Measurements from ENCODE around the gene PTPRT.
A peak's percentile ranks its signal among the peaks of the same experiment; 100 is the strongest.

PTPRT gene

DNA sequence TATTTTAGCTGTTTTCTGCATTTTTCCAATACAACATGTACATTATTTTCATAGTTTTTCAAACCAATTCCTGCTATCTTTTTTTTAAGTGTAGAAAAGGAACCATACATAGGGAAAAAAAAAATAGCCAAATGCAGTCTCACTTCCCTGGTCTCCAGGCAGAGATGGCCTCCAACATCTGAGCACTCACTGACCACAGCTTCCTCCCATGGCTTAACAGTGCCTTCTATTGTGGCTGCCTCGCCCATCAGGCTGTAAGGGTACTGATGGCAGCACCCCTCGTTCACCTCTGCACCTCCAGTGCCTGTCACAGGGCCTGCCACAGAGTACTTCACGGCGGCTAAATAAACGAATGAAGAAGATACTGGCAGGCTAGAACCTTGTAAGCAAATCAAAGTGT is 591.1 kb downstream of the PTPRT start:
- DNase-seq = no peak

DNA sequence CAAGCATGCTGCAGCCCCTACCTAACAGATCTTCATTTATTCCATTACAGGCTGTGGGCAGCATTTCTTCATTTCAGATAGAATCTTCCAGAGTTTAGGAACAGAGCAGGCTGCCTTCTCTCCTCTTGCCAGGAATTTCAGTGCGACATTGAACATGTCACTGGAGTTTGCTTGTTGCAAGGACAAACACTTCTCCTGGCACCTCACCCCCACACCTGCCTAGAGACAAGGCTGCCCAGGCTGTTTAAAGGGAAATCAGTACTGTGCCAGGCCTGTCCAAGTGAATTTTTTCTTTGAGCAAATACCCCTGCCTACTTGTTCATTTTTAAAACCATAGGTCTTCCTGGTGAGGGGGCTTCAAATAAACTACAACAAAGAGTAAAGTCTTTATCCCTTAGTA is 594.1 kb downstream of the PTPRT start:
- DNase-seq = no peak

DNA sequence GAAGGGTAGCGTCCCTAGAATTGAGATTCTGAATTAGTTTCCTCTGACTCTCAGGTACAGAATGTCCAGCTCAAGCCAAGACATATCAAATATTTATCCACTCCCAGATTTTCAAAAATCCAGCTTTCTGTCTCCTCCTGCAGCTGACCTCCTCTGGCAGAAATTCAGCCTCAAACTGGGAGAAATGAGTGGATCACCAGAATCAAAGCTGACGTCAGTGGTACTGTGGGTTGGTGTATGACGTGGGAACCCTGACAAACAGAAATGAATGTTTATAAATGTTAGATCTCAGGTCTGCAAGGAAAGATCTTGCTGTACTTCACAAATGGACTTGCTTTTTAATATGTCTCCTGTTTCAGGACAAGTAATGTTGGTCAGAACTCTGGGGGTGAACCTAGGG is 595.0 kb downstream of the PTPRT start:
- no peak for DNase-seq

DNA sequence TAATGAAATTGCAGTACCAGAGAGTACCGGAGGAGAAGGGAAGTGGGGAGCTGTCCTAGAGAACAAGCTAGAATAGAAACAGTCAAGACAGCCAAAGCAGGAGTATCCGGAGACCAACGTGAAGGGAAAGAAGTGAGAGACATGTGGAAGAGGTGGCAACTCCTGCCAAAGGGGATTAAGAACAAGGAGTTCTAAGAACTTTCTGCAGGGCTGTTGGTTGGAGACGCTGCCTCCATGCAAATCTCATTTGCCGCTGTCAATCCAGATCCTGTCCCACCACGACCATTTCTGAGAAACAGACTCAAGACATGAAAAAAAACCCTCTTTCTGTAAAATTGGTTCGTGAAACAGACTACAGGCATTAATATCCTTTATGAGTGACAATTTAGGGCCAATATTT is 595.7 kb downstream of the PTPRT start:
- DNase-seq = no peak

DNA sequence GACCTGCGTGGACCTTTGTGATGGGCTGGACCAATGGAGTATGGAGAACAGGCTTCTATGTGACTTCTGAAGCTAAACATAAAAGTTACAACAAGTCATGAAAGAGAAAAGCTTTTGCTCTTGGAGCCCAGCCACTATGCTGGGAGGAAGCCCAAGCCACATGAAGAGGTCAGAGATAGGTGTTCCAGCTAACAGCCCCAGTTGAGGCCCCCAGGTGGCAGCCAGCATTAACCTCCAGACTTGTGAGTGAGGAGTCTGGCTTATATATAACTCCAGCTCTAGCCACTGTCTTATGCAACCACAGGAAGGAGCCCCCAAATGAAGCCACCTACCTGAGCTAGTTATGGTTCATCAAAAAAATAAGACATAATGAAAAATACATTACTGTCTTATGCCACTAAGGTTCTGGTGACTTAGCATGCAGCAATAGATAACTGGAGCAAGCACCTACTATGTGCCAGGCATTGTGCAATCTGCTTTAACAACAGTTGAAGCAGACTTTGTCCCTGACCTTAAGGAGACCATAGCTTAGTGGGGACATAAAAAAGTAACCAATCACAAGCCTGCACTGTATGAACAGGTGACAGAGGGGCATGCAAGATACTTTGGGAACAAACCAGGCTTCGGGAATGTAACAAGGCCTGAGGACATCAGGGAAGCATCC is 599.6 kb downstream of the PTPRT start:
- DNase-seq = no peak

DNA sequence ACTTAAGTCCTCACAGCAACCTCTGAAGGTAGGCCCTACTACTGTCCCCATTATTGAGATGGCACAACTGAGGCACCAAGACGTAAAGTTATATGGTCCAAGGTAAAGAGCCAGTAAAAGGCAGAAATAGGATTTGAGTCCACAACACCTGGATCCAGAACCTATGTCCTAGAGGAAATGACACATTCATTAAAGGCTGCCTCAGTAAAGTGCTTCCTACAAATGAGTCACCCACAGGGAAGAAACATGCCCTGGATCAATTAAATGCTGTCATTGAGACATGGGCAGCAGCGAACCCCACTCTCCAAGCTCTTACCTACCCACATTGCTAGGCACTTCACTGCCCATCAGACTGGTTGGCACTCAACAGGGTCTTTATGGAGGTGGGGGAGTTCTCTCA is 600.9 kb downstream of the PTPRT start:
- no peak for DNase-seq

DNA sequence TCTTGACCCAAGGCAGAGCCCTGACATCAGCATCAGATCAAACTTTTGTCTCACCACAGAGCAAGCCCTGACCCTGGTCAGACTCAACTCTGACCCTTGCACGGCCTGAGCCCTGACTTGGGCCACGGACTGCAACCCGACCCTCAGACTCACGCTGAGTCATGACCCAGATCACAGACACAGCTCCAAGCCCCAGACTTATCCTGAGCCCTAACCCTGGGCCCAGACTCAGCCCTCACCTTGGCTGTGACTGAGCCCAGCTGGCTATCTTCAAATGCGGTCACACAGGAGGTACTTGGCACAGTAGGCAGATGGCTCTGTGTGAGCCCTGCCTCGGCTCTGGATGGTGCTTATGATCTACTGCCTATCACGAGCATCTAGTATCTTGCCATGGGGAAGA is 602.3 kb downstream of the PTPRT start:
- DNase-seq = no peak

DNA sequence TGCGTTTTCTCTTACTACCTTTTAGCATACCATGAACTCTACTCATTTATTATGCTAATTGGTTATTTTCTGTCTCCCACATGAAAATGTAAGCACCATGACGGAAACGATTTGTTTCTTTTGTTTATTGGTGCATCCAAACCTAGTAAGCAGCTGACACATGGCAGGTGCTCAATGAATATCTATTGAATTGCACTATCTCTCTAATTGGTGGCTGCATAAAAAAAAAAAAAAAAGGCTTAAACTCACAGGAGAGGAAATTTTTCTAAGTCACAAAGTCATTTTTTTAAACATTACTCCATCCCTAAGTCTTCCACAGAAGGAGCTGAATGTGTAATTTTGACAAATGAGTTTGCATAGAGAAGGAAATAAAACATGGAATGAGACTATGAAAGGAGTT is 608.4 kb downstream of the PTPRT start:
- DNase-seq = no peak

DNA sequence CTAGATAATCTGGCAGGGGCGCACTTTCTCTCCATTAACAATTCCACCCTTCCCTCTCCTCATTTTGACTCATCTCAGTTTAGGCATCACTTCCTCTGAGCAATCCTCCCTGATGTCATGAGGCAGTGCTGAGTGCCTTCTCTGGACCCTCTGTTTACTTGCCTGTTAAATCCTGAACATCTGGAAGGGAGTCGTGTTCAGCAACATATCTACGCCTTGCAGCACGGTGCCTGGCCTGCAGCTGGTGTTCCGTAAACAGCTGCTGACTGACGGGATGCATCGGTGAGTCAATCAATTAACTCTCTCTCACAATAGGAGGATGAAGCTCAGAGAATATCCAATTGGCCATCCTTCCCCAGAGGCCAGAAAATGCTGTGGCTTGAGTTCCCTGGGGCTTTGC is 613.5 kb downstream of the PTPRT start:
- DNase-seq = no peak

DNA sequence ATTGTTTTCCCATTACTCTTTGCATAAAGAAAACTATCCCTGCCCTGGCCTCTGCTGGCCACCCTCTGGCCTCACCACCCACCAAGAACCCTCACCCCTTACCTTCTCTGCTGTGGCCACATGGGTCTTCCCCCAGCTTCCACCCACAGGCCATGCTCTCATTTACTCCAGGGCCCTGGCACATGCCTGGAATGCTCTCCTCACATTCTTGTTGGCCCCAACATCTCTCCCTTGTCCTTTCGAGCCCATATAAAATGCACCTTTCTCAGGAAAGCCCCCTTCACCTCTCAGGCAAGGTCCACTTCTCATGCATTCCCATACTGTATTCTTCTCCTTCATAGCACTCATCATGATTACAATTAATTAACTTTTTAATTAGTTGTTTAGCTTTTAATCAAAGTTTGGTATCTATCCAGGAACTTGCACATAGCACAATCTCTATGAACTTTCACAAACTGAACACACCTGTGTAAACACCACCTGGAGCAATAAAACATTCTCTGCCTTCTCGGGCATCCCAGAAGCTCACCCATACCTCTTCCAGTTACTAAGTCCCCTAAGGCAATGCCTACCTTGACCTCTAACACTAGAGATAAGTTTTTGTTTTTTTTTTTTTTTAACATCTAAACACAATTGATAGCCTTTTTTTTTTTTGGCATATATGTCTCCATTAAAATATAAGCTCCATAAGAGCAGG is 617.2 kb downstream of the PTPRT start:
- no peak for DNase-seq

DNA sequence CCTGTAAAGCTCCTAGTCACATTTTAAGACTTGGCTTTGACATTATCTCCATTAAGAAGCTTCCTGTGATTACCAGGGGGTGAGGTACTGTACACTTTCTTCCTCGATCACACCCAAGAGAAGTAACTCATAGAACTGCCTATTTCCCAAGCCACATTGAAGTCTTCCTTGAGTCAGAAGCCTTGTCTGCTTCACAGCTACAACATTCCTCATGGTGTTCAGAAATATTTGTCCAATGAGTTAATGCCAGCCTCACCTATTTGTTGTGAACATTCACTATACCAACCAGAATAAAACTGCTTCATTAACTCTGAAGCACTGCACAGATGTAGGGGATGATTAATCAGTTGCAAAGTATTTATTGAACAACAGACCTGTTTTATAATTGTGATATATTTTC is 622.3 kb downstream of the PTPRT start:
- DNase-seq = no peak

DNA sequence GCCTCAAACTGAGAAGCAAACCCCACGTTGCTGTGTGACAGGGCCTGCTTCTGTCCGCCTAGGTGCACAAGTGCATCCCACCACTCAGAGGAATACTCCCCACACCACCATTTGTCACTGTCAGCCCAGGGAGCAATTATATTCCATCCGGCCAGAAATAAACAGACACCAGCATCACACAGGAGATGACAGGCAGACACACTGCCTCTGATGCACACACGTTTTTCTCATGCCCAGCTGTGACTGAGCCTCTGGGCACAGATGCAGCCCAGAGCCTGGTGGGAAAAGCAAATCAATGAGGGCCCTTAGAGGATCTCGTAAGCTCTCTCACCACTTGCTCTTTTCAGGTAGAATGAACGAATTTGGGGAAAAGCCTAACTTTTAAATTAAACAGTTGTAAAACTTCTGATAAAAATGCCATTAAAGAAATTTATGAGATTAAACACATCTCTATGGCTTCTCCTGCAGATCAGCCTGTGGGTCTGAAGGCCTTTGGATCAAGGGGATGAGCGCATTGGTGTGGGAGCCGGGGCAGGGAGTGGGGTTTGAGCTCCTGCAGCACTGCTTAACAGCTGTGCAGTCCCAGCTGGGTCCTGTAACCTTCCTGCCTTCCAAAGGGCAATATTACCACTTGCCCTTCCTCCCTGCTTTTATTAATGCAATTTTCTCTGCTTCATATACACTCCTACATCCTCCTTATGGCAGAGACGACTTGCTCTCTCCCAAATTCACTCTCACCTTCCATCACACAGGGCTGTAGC is 624.3 kb downstream of the PTPRT start:
- DNase-seq = peak; percentile 55

DNA sequence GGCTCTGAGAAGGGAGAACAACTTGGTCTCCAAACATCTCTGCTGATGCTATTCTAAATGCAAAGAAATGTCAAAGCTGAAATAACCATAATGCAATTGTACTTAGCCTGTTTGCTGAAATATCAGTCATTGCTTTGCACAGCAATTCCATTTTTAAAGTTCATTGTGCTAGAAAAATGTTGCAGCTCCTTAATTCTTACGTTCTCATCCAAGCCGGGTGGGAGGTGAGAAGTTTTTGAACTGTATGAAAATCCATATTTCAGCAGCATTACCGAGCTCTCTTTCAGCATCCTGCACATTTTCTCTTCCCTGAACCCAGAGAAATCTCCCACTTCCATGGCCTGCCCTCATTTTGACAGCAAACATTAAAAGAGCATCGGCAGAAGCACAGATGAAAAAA is 630.0 kb downstream of the PTPRT start:
- DNase-seq = no peak

DNA sequence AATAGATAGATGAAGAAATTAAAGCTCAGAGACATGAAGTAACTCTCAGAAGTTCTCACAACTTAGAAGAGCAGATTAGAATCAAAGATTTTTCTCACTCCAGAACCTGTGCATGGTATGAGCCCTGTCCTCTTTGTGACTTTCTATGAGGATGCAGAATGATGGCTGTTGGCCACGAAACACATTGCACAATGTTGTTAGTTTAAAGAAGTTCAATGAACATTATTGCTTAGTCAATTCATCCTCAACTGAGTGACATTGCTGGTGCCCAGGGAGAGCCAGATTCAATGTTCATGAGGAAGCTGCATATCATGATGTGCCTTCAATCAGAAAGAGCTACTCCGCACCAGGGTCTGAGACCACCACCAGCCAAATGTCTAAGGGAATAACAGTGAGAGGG is 633.1 kb downstream of the PTPRT start:
- DNase-seq = no peak

DNA sequence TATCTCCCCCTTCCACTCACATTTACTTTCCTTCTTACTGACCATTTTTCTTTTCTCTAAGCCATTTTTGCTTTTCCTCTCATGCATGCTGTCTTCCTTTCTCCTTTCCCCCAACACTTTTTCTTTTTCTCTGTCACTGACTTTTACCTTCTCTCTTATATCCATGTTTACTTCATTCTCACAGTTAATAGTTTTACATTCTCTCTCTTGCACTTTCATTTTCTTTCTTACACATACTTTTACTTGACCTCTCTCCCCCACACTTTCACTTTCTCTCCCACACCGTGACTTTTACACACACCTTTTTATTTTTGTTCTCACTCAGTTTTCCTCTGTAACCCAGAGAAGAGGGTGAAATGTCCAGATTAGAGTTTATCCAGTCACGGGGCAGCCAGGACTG is 636.3 kb downstream of the PTPRT start:
- no peak for DNase-seq

DNA sequence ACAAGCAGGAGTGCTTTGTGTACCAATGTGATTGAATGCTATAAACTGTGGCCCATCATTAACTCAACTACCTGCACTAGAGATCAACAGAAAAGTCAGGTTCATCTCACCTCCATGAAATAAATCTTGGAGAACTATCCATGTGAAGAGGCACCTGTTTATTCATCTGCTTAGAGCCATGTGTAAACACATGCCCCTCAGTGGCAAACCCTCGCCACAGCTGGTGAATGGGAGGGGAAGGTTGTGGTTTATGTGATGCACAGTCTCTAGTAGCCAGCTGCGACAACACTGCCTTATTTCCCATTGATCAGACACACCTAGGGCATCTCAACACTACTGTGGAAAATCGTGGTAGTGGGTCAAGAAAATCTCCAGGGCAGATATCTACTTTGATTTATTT is 640.2 kb downstream of the PTPRT start:
- no peak for DNase-seq

DNA sequence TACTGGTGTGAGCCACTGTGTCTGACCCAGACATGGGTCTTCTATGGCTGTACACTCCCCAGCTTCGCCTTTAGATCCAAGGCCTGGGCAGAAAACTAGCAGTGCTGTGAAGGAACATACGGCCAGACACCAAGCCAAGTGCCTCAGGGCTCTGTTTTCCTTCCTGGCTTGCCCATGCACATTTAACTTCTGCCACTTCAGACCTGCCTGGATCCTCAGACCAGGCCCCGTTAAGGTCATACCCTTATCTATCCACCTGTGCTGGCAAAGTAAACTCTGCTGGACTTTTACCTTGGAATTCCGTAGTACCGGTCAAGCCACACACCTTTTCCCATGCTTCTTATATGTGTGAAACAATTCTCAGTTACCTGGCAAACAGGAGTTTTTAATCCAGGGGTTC is 644.8 kb downstream of the PTPRT start:
- no peak for DNase-seq

DNA sequence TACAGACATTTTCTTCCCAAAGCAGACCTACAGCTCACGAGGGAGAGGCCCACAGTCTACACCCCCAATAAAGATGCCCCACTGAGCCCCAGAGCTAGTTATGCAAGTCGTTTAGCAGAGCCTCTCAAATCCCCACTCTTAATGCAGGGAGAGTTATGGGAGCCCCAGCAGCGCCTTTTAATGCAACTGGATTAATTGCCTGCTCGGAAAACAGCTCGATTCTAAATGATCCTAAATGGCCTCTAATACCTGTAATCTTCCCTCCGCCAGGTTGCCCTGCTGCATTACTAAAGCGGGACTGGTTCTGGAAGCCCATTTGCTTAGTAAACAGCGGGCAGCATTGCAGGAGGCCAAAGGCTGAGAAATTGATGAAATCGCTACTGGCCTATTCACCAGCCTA is 656.9 kb downstream of the PTPRT start:
- DNase-seq = no peak

DNA sequence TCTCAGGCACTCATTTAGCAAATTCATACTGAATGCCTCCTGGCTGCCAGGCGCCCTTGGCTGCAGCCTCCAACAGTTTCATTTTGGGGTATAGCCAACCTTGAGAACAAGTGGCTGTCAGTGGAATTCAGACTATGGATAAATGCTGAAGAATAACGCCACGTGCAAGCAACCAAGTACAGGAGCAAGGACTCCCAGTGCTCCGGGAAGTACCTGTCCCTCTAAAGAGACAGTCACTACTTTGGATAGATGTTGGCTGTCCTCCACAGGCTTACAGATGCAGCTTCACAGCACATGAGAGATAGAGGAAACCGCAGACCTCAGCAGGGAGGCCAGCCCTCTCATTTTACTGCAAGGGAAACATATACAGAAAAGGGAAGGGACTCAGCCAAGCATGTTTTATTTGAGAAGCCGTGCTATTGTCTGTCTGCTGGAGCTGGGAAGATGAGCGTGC is 658.2 kb downstream of the PTPRT start:
- DNase-seq = peak; percentile 61

DNA sequence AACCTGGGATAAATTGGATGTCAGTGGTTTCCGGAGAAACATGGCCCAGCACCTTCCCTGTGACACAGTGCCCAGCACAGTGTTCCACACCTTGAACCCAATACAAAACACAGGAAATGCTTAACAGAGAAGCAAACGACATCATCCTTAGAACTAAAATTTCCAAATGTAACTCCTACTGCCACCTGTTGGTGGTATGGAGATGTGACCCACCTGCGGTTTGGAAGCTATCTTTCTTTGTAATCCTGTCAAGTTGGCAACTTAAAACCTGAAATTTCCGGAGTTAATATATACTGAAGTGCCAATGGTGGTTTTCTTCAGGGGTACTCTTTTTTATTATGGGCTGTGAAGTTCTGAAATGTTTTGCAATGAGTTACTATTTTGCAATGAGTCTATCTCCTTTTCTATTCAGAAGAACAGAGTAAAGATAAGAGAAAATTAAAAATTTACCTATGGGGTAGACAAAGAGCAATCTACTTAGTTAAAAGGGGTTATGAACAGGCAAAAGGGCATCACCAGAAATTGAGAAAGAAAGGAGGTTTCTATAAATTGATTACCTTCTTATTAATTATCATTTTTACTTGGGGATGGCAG is 658.8 kb downstream of the PTPRT start:
- peak; percentile 42 for DNase-seq

DNA sequence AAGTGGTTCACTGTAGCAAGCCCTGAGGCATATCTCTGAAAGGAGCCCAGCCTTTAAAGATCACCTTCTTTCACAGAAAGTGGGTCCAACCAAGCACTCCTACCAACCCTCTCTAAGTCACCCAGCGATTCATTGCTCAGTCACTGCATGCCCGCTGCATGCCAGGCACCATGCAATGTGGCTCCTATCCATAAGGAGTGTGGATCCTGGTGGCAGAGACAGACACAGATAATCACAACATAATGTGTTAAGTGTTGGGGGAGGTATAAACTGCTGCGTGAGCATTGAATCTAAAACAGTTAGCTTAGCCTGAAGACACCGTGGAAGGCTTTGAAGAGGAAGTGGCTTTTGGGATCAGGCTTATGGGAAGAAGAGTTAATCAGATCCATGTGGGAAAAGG is 659.5 kb downstream of the PTPRT start:
- no peak for DNase-seq

DNA sequence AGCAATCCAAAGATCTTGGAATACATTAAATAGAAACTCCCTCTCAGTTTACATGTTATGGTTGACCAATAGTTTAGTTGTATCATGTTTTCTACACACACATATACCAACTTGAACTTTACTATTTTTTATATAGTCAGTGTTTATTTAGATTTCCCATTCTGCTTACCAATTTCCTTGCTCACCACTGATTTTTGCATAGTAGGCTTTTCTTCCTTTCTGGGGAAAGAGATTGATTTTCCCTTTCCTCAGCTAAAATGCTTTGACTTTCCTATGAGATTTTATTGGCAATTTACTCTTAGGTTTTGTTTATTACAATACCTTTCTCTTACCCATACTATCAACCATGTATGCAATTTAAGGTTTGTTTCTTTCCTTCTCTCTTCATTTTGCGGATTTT is 665.6 kb downstream of the PTPRT start:
- DNase-seq = no peak

DNA sequence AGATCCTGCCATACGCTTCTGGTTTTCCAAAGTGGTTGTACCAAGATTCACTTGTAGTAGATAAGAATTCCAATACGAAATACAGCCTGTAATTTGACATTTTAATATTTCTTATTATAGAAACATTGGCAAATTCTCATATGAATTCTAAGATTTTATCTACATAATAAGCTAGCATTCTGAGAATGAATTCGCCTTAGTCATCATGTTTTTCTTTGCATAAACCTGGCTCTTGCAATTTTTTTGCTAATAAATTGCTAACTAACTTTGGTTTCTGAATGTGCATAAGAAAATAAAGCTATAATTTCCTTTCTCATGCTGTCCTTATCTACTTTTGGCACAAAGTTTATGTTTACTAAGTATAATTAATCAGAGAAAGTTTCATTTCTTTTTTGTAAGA is 673.0 kb downstream of the PTPRT start:
- DNase-seq = no peak

DNA sequence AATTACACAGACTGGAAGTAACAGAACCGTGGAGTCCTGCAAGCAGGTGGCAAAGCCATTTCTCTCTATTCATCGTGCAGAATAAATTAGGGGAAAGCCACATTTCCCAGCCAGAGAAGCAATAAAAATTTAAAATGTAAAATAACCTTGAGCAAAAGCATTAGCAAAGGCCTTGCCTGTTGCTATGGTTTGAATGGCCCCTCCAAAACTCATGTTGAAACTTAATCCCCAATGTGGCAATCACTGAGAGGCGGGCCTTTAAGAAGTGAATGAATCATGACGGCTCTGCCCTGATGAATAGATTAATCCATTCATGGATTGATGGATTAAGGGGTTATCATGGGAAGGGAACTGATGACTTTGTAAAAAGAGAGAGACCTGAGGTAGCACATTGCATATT is 679.0 kb downstream of the PTPRT start:
- no peak for DNase-seq

Measured in retina (tissue), 1 donor.